Melanocyte of skin (primary cell): Measurements from ENCODE around the gene SDHA. TPM values are rescaled to one million over a fixed set of nuclear protein-coding genes. Genes with fewer than 3 reads are reported as not detected.

Experiments
- total RNA-seq, 2 donors: library from RNA; depleted of rRNA; stranded (reverse); fragments of >200 nt; gene quantifications; 2 replicates each; pipeline ENCODE4 v1.2.3, GENCODE V29; 2012

SDHA gene
- 100 to 1,000 TPM; 107 to 132 TPM for total RNA-seq

DNA sequence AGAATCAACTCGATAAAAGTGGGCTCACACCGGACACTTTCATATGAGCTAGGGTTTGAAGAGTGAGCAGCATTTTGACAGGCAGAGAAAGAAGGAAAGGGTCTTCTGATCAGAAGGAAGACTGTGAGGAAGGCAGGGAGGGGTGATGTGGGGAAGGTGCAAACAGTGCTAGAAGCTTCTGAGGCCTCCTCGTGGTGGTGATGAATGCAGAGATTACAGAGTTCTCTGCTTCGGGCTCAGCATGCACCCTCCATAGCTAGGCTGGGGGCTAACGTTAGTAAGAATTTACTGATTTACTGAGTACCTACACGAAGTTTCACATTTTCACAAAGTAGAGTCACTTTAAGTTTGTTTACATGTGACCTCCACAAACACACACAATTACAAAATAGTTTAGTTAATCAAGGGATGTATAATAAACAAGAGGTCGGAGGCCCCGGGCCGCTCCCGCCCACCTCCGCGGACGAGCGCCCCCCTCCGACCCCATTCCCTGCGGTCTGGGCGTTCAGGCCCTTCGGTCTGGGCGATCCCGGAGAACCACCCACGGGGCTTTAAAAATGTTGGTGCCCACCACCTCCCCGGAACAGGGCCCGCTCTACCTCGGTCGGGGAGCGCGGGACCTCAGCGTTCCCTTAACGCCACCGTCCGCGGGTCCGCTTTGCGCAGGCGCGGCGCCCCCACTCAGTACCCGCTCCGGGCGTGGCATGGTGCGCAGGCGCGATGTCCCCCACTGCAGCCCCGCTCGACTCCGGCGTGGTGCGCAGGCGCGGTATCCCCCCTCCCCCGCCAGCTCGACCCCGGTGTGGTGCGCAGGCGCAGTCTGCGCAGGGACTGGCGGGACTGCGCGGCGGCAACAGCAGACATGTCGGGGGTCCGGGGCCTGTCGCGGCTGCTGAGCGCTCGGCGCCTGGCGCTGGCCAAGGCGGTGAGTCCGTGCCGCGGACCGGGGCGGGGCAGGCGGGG lies at the start of gene SDHA, which contains the start of gene CCDC127:
Gene SDHA, plus strand, starts transcription at position 827 of the 963 bp plus-strand sequence. Its CDS starts 36 bp downstream, at position 863.
Gene CCDC127, minus strand, starts transcription at position 660 of the 963 bp plus-strand sequence. CDS start 1,304 bp downstream, outside the sequence.

DNA sequence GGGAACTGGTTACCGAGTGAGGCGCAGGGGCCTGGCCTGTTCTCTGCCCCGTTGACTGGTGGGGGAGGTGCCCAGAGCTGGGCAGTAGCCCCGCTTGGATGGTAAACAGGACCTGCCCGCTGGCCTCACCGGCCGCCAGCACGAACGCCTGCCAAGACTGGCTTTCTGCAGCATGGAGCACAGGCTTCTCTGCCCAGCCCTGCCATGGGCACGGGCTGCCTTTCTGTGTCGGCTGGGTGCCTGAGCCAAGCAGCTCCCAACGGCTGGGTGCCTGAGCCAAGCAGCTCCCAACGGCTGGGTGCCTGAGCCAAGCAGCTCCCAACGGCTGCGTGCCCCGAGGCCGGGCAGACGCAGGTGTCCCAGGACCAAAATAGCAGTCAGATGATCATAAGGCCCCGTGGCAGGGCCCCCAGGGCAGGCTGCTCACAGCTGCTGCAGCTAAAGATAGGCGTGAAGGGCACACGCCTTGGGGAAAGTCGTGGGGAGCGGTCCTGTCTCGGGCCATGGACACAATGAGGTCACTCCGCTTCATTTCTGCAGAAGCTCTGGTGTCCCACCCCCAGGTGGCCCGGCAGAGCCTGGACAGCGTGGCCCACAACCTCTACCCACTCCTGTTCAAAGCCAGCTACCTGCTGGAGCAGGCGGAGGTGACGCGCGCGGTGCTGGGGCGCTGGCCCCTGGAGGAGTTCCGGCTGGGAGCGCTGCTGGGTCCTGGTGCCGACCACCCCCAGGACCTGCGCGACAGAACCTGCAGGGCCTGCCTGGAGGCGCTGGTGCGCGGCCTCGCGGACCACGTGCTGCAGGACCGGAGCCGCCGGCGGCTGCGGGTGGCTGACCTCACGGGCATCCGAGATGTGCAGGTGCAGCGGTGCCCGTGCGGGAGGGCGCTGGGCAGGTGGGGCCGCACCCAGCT lies 26.8 kb upstream of the SDHA start, which contains the start of gene LRRC14B:
Gene LRRC14B, plus strand, starts transcription at position 460 of the 913 bp plus-strand sequence. Its CDS starts 44 bp downstream, at position 504.

Other genes with a start within 250 kb of the SDHA start
- gene PLEKHG4B, start 126.2 kb upstream of the SDHA start, total RNA-seq, result under 1 TPM; under 0.01 TPM
- not detected for gene LRRC14B, start 26.8 kb upstream of the SDHA start, total RNA-seq
- gene CCDC127, start 167 bp upstream of the SDHA start, total RNA-seq, result 1 to 10 TPM; 3.7 to 4.5 TPM
- gene PDCD6, start 53.3 kb downstream of the SDHA start, total RNA-seq, result 100 to 1,000 TPM; 160 TPM
- 10 to 100 TPM; 30.0 to 41.0 TPM for gene AHRR, start 103.4 kb downstream of the SDHA start, total RNA-seq
- gene EXOC3, start 224.9 kb downstream of the SDHA start, total RNA-seq, result 10 to 100 TPM; 24.8 to 28.0 TPM